PFSK-1 (cell line): ENCODE results near the gene MBTPS1.

Experiments used
- FOXP2 ChIP-seq: optimal IDR thresholded peaks from 2 replicates; pipeline ENCODE3; 2011; ENCODE audit warnings: borderline replicate concordance, control low read depth, inconsistent platforms; ENCODE audit not compliant: insufficient read depth; ENCODE audit errors: extremely low read length, extremely low read depth
- POLR2AphosphoS5 ChIP-seq: IDR thresholded peaks from 2 replicates; pipeline ENCODE4 v1.6.1; 2012; ENCODE audit warnings: low read depth, mild to moderate bottlenecking, control low read depth, low read length, moderate library complexity
- SIN3A ChIP-seq: IDR thresholded peaks from 2 replicates; pipeline ENCODE4 v1.6.1; 2012; ENCODE audit warnings: mild to moderate bottlenecking, low read length, moderate library complexity, borderline replicate concordance; ENCODE audit not compliant: insufficient read depth
- TAF1 ChIP-seq: IDR thresholded peaks from 2 replicates; pipeline ENCODE4 v1.6.1; 2012; ENCODE audit warnings: low read length, control low read depth, borderline replicate concordance; ENCODE audit not compliant: insufficient read depth
- TF ChIP-seq, protein P1 (sequence below), 2 experiments: IDR thresholded peaks; 2 replicates each; pipeline versions ENCODE4 v1.6.1 to v1.8.0; 2011 to 2012; ENCODE audit warnings: low read depth in 2 of 2, low read length in 2 of 2, control low read depth in 1 of 2, inconsistent platforms in 1 of 2, mild to moderate bottlenecking in 1 of 2, moderate library complexity in 1 of 2; ENCODE audit not compliant: insufficient read depth in 1 of 2

DNA sequence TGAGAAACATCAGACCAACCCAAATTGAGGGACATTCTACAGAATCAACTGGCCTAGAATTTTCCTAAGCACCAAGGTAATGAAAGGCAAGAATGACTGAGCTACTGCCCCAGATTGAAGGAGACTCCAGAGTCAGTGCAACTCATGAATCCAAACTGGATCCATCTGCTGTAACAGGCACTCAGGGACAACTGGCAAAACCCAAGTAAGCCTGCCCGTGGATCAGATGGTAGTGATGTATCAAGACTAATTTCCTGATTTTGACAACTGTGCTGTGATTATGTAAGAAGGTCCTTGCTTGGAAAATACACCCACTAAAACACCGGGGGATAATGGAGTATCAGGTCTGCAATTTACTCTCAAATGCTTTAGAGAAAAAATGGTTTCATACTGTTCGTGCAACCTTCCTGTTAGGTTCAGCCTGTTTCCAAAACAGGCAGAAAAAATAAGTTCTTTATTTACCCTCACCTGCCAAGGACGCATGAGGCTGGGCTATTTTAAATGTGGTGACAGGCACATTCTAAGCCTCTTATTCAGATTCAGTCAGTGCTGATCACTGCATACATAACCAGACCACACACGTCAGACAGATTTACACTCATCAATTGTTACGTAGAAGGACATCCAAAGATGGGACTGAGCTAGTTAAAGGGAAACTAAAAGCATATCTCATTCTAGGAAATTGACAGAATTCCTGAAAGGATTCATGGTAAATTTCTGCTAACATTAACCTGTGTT, 7.0 kb downstream of the MBTPS1 start:
- TF ChIP-seq, protein P1, sequence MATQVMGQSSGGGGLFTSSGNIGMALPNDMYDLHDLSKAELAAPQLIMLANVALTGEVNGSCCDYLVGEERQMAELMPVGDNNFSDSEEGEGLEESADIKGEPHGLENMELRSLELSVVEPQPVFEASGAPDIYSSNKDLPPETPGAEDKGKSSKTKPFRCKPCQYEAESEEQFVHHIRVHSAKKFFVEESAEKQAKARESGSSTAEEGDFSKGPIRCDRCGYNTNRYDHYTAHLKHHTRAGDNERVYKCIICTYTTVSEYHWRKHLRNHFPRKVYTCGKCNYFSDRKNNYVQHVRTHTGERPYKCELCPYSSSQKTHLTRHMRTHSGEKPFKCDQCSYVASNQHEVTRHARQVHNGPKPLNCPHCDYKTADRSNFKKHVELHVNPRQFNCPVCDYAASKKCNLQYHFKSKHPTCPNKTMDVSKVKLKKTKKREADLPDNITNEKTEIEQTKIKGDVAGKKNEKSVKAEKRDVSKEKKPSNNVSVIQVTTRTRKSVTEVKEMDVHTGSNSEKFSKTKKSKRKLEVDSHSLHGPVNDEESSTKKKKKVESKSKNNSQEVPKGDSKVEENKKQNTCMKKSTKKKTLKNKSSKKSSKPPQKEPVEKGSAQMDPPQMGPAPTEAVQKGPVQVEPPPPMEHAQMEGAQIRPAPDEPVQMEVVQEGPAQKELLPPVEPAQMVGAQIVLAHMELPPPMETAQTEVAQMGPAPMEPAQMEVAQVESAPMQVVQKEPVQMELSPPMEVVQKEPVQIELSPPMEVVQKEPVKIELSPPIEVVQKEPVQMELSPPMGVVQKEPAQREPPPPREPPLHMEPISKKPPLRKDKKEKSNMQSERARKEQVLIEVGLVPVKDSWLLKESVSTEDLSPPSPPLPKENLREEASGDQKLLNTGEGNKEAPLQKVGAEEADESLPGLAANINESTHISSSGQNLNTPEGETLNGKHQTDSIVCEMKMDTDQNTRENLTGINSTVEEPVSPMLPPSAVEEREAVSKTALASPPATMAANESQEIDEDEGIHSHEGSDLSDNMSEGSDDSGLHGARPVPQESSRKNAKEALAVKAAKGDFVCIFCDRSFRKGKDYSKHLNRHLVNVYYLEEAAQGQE (IDR thresholded peaks at IDR 0.05; ENCODE audit: insufficient read depth in 1 of 2, low read depth in 2 of 2, low read length in 2 of 2) = no peak
- TF ChIP-seq TAF1 (no peak), POLR2AphosphoS5 (no peak), SIN3A (no peak), FOXP2 (no peak)
